HEK293 (cell line): Measurements from ENCODE around the gene MSANTD3.

Experiments used
- CTCF ChIA-PET: fragments of 350-600 bp; formaldehyde crosslinking; extraction: SDS; loops from one replicate; lab custom pipeline; 2021; ENCODE audit warnings: antibody characterized with exemption; lab: Yijun Ruan, JAX
- POLR2A ChIA-PET: fragments of 300-600 bp; formaldehyde crosslinking; extraction: SDS; loops from one replicate; lab custom pipeline; 2020; ENCODE audit warnings: antibody characterized with exemption, inconsistent platforms; lab: Yijun Ruan, JAX
- H3K27ac ChIP-seq: fragments of 200-500 bp; sonication (Bioruptor generic); 2 replicates; pipeline ENCODE4 v1.5.1; 2014; ENCODE audit warnings: low read depth, low read length, control low read depth, inconsistent platforms; ENCODE audit errors: extremely low read depth
- H3K36me3 ChIP-seq, 2 experiments: fragments of 200-500 bp in 1 of 2; sonication (Bioruptor generic) in 1 of 2; 1 replicate in 1 of 2; 2 replicates in 1 of 2; pipeline ENCODE4 v1.5.1; 2014 to 2017; ENCODE audit warnings: inconsistent platforms in 2 of 2, low read length in 2 of 2; ENCODE audit not compliant: control insufficient read depth in 2 of 2, insufficient read depth in 1 of 2
- H3K4me1 ChIP-seq: fragments of 200-500 bp; sonication (Bioruptor generic); 2 replicates; pipeline ENCODE4 v1.5.1; 2014; ENCODE audit warnings: mild to moderate bottlenecking, low read length, inconsistent platforms; ENCODE audit not compliant: control insufficient read depth, insufficient read depth
- H3K4me3 ChIP-seq: 2 replicates; pipeline ENCODE4 v1.5.1; 2011; ENCODE audit warnings: low read depth, mild to moderate bottlenecking, control low read depth, low read length, moderate library complexity
- H3K9me3 ChIP-seq: fragments of 200-500 bp; sonication (Bioruptor generic); 2 replicates; pipeline ENCODE4 v1.5.1; 2014; ENCODE audit warnings: low read depth, low read length, inconsistent platforms; ENCODE audit not compliant: control insufficient read depth, insufficient read depth
- CTCF ChIP-seq: fragments of 450-650 bp; formaldehyde crosslinking; IDR thresholded peaks from 2 replicates; pipeline ENCODE4 v1.5.1; 2016; ENCODE audit warnings: missing biosample characterization, missing genetic modification characterization
- GLIS1 ChIP-seq: fragments of 450-650 bp; formaldehyde crosslinking; IDR thresholded peaks from 2 replicates; pipeline ENCODE4 v1.5.1; 2016; ENCODE audit warnings: missing biosample characterization, missing genetic modification characterization
- PRDM2 ChIP-seq: fragments of 450-650 bp; formaldehyde crosslinking; IDR thresholded peaks from 2 replicates; pipeline ENCODE4 v1.5.1; 2016; ENCODE audit warnings: missing biosample characterization, missing genetic modification characterization, borderline replicate concordance
- RBAK ChIP-seq: fragments of 450-650 bp; formaldehyde crosslinking; IDR thresholded peaks from 2 replicates; pipeline ENCODE4 v1.5.1; 2016; ENCODE audit warnings: missing biosample characterization, missing genetic modification characterization
- REST ChIP-seq: fragments of 450-650 bp; formaldehyde crosslinking; IDR thresholded peaks from 2 replicates; pipeline ENCODE4 v1.5.1; 2016; ENCODE audit warnings: missing biosample characterization, missing genetic modification characterization
- SCRT1 ChIP-seq: fragments of 450-650 bp; formaldehyde crosslinking; IDR thresholded peaks from 2 replicates; pipeline ENCODE4 v1.5.1; 2016; ENCODE audit warnings: missing biosample characterization, missing genetic modification characterization, borderline replicate concordance
- SETDB1 ChIP-seq: IDR thresholded peaks from one replicate; pipeline ENCODE4 v1.6.1; 2017; ENCODE audit warnings: mild to moderate bottlenecking, low read length, moderate library complexity, mixed read lengths; ENCODE audit not compliant: insufficient read length
- TCF7L2 ChIP-seq: IDR thresholded peaks from 2 replicates; pipeline ENCODE4 v1.6.1; 2011; ENCODE audit warnings: low read depth, mild to moderate bottlenecking, inconsistent platforms, low read length, moderate library complexity, borderline replicate concordance
- YY1 ChIP-seq: fragments of 450-650 bp; formaldehyde crosslinking; IDR thresholded peaks from 2 replicates; pipeline ENCODE4 v1.5.1; 2018; ENCODE audit warnings: missing biosample characterization, missing genetic modification characterization
- ZNF239 ChIP-seq: fragments of 450-650 bp; formaldehyde crosslinking; IDR thresholded peaks from 2 replicates; pipeline ENCODE4 v1.5.1; 2016; ENCODE audit warnings: missing biosample characterization, missing genetic modification characterization
- ZNF341 ChIP-seq: fragments of 450-650 bp; formaldehyde crosslinking; IDR thresholded peaks from 2 replicates; pipeline ENCODE4; 2016; ENCODE audit warnings: low read depth, missing biosample characterization, missing genetic modification characterization
- ZNF366 ChIP-seq: fragments of 450-650 bp; formaldehyde crosslinking; conservative IDR thresholded peaks from 2 replicates; pipeline ENCODE4 v1.5.1; 2016; ENCODE audit warnings: missing biosample characterization, missing genetic modification characterization
- ZNF394 ChIP-seq: fragments of 450-650 bp; formaldehyde crosslinking; IDR thresholded peaks from 2 replicates; pipeline ENCODE4 v1.5.1; 2016; ENCODE audit warnings: missing biosample characterization, missing genetic modification characterization, mild to moderate bottlenecking, moderate library complexity, borderline replicate concordance
- ZNF404 ChIP-seq: fragments of 450-650 bp; formaldehyde crosslinking; IDR thresholded peaks from 2 replicates; pipeline ENCODE4 v1.5.1; 2017; ENCODE audit warnings: missing biosample characterization, missing genetic modification characterization
- ZNF626 ChIP-seq: fragments of 450-650 bp; sonication (Bioruptor Pico); formaldehyde crosslinking; IDR thresholded peaks from 2 replicates; pipeline ENCODE4 v1.5.1; 2018; ENCODE audit warnings: missing biosample characterization, missing genetic modification characterization, inconsistent platforms
- ZNF658 ChIP-seq: fragments of 450-650 bp; formaldehyde crosslinking; IDR thresholded peaks from 2 replicates; pipeline ENCODE4; 2016; ENCODE audit warnings: missing biosample characterization, missing genetic modification characterization
- ZNF701 ChIP-seq: fragments of 450-650 bp; formaldehyde crosslinking; IDR thresholded peaks from 2 replicates; pipeline ENCODE4 v1.5.1; 2016; ENCODE audit warnings: missing biosample characterization, missing genetic modification characterization
- TF ChIP-seq, protein P1 (sequence below): fragments of 450-650 bp; formaldehyde crosslinking; IDR thresholded peaks from 2 replicates; pipeline ENCODE4 v1.5.1; 2017; ENCODE audit warnings: missing biosample characterization, missing genetic modification characterization
- TF ChIP-seq, protein P2 (sequence below): fragments of 450-650 bp; formaldehyde crosslinking; IDR thresholded peaks from 2 replicates; pipeline ENCODE4 v1.5.1; 2016; ENCODE audit warnings: missing biosample characterization, missing genetic modification characterization

The MSANTD3 gene

GRCh38 chr9:100394816-100395215 is 32.1 kb upstream of the MSANTD3 start:
- Histone ChIP-seq H3K9me3 (no peaks in the 10 kb centered on the region), H3K4me1 (no peaks in the 10 kb centered on the region), H3K4me3 (no peak overlapping the region), H3K27ac (no peak overlapping the region), H3K36me3 (no peaks in the 10 kb centered on the region)
- CTCF ChIA-PET = no interaction called here
- no peak for TF ChIP-seq RBAK (tag by site-specific recombination)
- no peak for TF ChIP-seq ZNF658
- TF ChIP-seq ZNF404 = no peak
- TF ChIP-seq, protein P1, sequence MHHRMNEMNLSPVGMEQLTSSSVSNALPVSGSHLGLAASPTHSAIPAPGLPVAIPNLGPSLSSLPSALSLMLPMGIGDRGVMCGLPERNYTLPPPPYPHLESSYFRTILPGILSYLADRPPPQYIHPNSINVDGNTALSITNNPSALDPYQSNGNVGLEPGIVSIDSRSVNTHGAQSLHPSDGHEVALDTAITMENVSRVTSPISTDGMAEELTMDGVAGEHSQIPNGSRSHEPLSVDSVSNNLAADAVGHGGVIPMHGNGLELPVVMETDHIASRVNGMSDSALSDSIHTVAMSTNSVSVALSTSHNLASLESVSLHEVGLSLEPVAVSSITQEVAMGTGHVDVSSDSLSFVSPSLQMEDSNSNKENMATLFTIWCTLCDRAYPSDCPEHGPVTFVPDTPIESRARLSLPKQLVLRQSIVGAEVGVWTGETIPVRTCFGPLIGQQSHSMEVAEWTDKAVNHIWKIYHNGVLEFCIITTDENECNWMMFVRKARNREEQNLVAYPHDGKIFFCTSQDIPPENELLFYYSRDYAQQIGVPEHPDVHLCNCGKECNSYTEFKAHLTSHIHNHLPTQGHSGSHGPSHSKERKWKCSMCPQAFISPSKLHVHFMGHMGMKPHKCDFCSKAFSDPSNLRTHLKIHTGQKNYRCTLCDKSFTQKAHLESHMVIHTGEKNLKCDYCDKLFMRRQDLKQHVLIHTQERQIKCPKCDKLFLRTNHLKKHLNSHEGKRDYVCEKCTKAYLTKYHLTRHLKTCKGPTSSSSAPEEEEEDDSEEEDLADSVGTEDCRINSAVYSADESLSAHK (tag by site-specific recombination) = no peak
- TF ChIP-seq GLIS1 = no peak
- TF ChIP-seq ZNF626 (tag by site-specific recombination) = no peak
- no peak for TF ChIP-seq SETDB1
- no peak for TF ChIP-seq ZNF239 (tag by site-specific recombination)
- no peak for TF ChIP-seq ZNF341 (tag by site-specific recombination)
- TF ChIP-seq YY1 (tag by site-specific recombination) = no peak
- TF ChIP-seq ZNF701 (tag by site-specific recombination) = no peak
- TF ChIP-seq SCRT1 (tag by site-specific recombination) = no peak
- no peak for TF ChIP-seq CTCF (tag by site-specific recombination)
- POLR2A ChIA-PET = no interaction called here

- ChIA-PET POLR2A (no interaction called here), CTCF (interaction anchor here (0.6 kb wide), 1 partner anchor 485 kb away, joined by 3 read pairs; no protein-coding TSS in a partner anchor)
- Histone ChIP-seq H3K4me1 (no peaks in the 10 kb centered on the region), H3K9me3 (no peaks in the 10 kb centered on the region), H3K4me3 (no peak overlapping the region), H3K36me3 (no peaks in the 10 kb centered on the region), H3K27ac (no peak overlapping the region)
- TF ChIP-seq ZNF366 (tag by site-specific recombination) = no peak
- TF ChIP-seq PRDM2 (tag by site-specific recombination) = no peak
- TF ChIP-seq TCF7L2 = no peak
- TF ChIP-seq ZNF394 (tag by site-specific recombination) = no peak
- TF ChIP-seq, protein P2, sequence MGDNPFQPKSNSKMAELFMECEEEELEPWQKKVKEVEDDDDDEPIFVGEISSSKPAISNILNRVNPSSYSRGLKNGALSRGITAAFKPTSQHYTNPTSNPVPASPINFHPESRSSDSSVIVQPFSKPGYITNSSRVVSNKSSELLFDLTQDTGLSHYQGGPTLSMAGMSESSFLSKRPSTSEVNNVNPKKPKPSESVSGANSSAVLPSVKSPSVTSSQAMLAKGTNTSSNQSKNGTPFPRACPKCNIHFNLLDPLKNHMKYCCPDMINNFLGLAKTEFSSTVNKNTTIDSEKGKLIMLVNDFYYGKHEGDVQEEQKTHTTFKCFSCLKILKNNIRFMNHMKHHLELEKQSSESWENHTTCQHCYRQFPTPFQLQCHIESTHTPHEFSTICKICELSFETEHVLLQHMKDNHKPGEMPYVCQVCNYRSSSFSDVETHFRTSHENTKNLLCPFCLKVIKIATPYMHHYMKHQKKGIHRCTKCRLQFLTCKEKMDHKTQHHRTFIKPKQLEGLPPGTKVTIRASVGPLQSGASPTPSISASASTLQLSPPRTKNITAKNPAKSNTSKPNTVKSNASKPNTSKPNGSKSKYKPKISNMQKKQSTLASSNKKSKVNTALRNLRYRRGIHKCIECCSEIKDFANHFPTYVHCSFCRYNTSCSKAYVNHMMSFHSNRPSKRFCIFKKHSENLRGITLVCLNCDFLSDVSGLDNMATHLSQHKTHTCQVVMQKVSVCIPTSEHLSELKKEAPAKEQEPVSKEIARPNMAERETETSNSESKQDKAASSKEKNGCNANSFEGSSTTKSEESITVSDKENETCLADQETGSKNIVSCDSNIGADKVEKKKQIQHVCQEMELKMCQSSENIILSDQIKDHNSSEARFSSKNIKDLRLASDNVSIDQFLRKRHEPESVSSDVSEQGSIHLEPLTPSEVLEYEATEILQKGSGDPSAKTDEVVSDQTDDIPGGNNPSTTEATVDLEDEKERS (tag by site-specific recombination) = no peak
- TF ChIP-seq REST (tag by site-specific recombination) = no peak
These were observed 30.2 kb upstream of the MSANTD3 start for GRCh38 chr9:100396769-100397168.
